ENCODE measurements around the gene NOL9.
"Not testable (repeated sequence)": the region's sequence is repeated elsewhere in the genome, so short reads cannot be mapped to it uniquely, and the experiment has no call there.

Gene NOL9

DNA sequence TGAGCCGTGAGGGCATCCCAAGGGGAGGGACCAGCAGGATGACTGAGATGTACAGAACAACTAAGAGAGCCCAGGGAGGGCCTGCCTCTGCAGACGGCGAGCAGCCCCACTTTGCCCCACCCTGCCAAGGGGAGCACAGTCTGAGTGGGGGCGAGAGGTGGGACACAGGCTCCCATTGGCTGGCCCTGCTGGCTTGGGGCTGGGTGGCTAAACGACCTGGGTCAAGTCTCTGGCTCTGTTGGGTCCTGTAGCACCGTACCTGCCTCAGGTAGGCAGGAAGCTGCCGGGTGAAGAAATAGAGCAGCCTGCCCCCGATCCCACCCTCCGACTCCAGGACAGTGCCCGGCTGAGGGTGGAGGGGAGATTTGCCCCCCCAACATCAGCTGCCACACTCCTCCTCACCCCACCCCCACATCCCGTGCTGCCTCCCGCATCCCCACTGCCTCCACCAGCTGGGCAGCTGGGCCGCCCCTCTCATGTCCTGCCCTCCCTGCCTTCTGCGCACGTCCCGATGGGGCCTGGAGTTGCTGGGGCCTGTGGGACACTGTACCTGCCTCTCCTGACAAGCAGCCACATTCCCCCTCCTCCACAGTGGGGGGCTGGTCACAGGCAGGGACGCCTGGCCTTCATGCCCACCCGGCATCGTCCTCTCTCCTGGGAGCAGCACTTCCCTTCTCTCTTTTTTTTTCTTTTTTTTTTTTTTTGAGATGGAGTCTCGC is 50.3 kb downstream of the NOL9 start:
- DNase-seq (ENCODE audit: low read depth), result no peak

DNA sequence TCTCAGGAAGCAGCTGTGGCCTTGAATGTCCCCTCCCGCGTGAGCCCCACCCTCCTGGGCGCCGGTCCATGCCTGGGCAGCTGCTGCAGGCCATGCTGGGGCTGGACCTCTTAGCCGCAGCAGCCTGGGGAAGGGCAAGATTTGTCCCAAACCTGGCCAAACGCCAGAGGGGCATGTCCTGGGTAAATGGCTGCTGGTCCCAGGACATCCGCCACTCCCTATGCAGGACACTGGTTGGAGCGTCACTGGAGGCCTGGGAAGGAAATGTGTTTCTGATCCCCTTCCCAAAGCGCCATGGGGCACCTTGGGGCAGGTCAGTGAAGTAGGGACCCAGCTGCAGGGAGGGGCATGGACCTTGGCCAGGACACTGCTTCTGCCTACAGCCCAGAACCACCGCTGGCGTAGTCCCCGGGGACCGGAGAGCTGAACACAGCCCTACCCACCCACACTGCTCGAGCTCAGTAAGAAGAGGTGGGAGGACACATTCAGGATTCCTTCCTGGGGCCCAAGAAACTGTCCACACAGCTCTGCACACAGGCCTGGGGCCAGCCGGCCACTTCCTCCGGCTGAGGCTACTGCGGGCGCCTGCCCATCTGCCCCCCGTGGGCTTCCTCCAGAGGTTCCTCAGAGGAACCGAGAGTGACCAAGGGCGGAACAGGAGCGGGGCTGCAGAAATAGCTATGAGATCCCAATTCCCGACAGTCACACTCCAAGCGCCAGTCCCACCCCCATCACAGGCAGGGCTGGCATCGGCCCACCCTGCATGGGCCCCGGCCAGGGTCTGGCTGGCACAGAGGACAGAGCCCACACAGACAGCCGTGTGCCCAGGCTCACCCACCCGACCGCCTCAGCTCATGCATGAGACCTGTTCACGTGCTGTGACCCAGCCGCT is 52.1 kb downstream of the NOL9 start:
- DNase-seq (ENCODE audit: low read depth), result no peak

GRCh38 chr1:6501279-6501813 is 53.0 kb downstream of the NOL9 start:
- DNase-seq (ENCODE audit: low read depth), result no peak

- no peak for DNase-seq (ENCODE audit: low read depth)
Measured at GRCh38 chr1:6500544-6501278, 53.6 kb downstream of the NOL9 start.

GRCh38 chr1:6499296-6499695 is 55.0 kb downstream of the NOL9 start:
- DNase-seq (ENCODE audit: low read depth), result no peak

- DNase-seq (ENCODE audit: low read depth), result no peak
Measured at GRCh38 chr1:6498576-6499111, 55.7 kb downstream of the NOL9 start.

- no peak for DNase-seq (ENCODE audit: low read depth)
Measured at GRCh38 chr1:6497867-6498575, 56.3 kb downstream of the NOL9 start.

- no peak for DNase-seq (ENCODE audit: low read depth)
Measured at GRCh38 chr1:6497215-6497866, 57.0 kb downstream of the NOL9 start.

- DNase-seq (ENCODE audit: low read depth), result no peak
Measured at GRCh38 chr1:6496890-6497214, 57.5 kb downstream of the NOL9 start.

GRCh38 chr1:6496365-6496721 is 58.0 kb downstream of the NOL9 start:
- DNase-seq (ENCODE audit: low read depth), result no peak

DNA sequence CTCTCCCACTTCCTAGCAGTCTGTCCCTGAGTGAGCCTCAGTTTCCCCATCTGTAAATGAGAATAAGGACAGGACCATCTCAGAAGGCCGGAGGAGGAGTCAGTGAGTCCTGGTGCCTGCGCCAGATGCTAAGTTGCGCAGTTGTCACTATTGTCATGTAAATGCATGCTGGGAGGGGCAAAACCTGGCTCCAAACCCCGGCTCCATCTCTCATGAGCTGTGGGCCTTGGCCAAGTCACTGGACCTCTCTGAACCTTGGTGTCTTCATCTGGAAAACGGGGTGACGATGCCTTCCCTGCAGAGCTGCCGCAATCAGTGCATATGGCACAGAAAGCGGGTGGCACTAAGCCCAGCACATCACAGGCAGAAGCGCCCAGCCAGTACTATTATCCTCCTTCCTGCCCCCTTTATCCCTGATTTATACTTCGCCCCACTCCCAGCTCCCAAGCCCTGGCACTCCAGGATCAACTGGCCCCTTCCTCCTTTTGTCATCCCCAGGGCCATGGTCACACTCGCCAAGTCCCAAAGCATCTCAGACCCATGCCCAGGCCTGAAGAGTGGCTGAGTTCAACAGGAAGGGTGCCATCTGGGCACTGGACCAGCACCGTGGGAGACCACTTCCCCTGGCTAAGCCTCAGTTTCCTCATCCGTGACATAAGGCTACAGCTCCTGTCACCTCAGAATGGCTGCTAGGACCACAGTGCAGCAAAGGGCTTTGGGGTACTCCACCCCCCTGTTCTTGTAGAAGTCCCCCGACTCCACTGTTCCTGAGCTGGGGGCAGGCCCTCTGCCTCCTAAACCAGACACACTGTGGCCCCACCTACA is 58.6 kb downstream of the NOL9 start:
- no peak for DNase-seq (ENCODE audit: low read depth)

DNA sequence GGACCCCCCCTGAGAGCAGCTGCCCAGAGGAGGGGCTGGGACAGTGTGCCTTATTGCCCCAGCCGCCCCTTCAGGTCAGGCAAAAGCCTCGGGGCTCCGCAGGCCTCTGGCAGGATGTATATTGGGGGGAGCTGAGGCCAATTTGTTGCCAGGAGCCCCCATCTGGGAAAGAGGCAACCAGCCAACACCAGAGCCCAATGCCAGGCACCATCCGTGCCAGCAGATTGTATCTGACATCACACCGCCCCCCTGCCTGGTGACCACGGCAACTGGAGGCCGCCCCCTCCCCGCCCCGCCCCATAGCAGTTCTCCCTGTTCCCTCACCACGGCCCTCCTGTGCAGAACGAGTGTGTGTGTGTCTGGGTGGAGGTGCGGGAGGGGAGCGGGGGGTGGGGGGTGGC is 59.3 kb downstream of the NOL9 start:
- DNase-seq (ENCODE audit: low read depth), result no peak

DNA sequence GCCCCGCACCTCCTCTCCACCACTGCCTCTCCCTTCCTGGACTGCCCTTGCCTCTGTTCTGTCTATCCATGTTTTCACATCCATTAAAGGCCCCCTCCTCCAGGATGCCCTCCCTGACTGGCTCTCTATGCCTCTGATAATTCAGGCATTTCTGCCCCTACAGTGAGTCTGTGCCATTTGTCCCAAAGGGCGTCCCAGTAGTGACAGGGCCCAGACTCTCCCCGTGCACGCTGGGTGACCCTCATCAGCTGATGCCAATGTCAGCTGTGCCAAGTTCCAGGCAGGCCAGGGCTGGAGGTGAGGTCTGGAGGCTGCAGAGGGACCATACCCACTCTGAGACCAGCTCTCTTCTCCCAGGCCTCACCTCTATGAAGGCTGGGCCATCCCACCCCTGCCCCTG is 59.7 kb downstream of the NOL9 start:
- no peak for DNase-seq (ENCODE audit: low read depth)

- not testable (repeated sequence) for DNase-seq (ENCODE audit: low read depth)
Measured at GRCh38 chr1:6493834-6494223, 60.5 kb downstream of the NOL9 start.

DNA sequence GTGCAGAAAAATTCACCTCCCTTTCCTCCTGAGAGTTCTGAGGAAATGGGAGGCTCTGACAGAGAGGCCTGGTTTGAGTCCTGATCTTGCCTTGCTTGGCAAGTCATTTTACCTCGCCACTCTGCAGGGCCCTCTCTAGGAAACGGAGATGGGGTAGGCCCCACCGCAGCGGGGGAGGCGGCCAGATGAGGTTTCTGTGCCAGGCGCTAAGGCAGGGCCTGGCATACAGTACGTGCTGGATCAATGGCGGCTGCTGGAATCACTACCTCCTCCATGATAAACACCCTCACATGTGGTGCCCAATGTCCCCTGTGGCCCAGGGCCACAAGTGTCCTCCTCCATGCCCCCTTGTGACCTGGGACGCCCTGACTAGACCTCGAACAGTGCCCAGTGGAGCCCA is 62.3 kb downstream of the NOL9 start:
- no peak for DNase-seq (ENCODE audit: low read depth)

GRCh38 chr1:6491480-6491962 is 62.8 kb downstream of the NOL9 start, which contains the start of gene PLEKHG5:
PLEKHG5 (minus strand) TSS chr1:6491667; CDS start chr1:6477571, 14,096 bp downstream.
- peak; percentile 27 for DNase-seq (ENCODE audit: low read depth)

GRCh38 chr1:6491081-6491449 is 63.2 kb downstream of the NOL9 start:
- no peak for DNase-seq (ENCODE audit: low read depth)

- DNase-seq (ENCODE audit: low read depth), result peak; percentile 18
Measured at GRCh38 chr1:6490181-6491080, 63.9 kb downstream of the NOL9 start.

- no peak for DNase-seq (ENCODE audit: low read depth)
Measured at GRCh38 chr1:6489799-6490180, 64.5 kb downstream of the NOL9 start.
